Breast epithelium (tissue), 4 donors: ENCODE data around the gene PRDM16. TPM values are rescaled to one million over a fixed set of nuclear protein-coding genes. Genes with fewer than 3 reads are reported as not detected.

Experiments used
- DNase-seq, 2 donors: peaks; one replicate each; pipeline ENCODE4 v3.0.0-alpha.2; 2019; ENCODE audit warnings: low spot score in 2 of 2
- H3K27ac ChIP-seq, 2 donors: fragments of 200-600 bp; sonication (generic) in 1 of 2; one replicate each; pipeline ENCODE4 v1.5.1; 2016 to 2019; ENCODE audit warnings: mild to moderate bottlenecking in 1 of 2
- H3K27me3 ChIP-seq, 2 donors: fragments of 200-600 bp; sonication (generic) in 1 of 2; one replicate each; pipeline versions ENCODE4 v1.5.1 to v1.6.0; 2017 to 2019; ENCODE audit warnings: control low read depth in 1 of 2, mild to moderate bottlenecking in 1 of 2
- H3K36me3 ChIP-seq: fragments of 200-600 bp; one replicate; pipeline ENCODE4 v1.5.1; 2019
- H3K4me1 ChIP-seq, 2 donors: fragments of 200-600 bp; sonication (generic); one replicate each; pipeline ENCODE4 v1.5.1; 2016 to 2019; ENCODE audit warnings: control low read depth in 1 of 2
- H3K4me3 ChIP-seq, 3 donors: fragments of 200-600 bp; sonication (generic); 1 replicate in 2 of 3; 2 replicates in 1 of 3; pipeline ENCODE4 v1.5.1; 2016 to 2019; ENCODE audit warnings: mild to moderate bottlenecking in 3 of 3, moderate library complexity in 2 of 3
- H3K9me3 ChIP-seq, 2 donors: fragments of 200-600 bp; sonication (generic) in 1 of 2; one replicate each; pipeline ENCODE4 v1.5.1; 2016 to 2019; ENCODE audit warnings: control low read depth in 1 of 2
- CTCF ChIP-seq, 3 donors: fragments of 450-650 bp; IDR thresholded peaks; one replicate each; pipeline ENCODE4 v1.5.1; 2016 to 2017; ENCODE audit warnings: antibody characterized with exemption in 3 of 3, mild to moderate bottlenecking in 3 of 3, moderate library complexity in 3 of 3
- POLR2A ChIP-seq: fragments of 450-650 bp; IDR thresholded peaks from one replicate; pipeline ENCODE4 v1.6.1; 2016; ENCODE audit warnings: antibody characterized with exemption, mild to moderate bottlenecking, moderate library complexity
- POLR2AphosphoS5 ChIP-seq, 3 donors: sonication (generic); formaldehyde crosslinking; IDR thresholded peaks; one replicate each; pipeline ENCODE4 v1.6.1; 2017; ENCODE audit warnings: antibody characterized with exemption in 3 of 3
- intact Hi-C: fragments of 100-400 bp; cut with DNase I; formaldehyde crosslinking; loops from one replicate; pipeline ENCODE4 v1.15.1; 2023; ENCODE audit warnings: low total_unique reads
- total RNA-seq, 3 donors: library from RNA; depleted of rRNA; stranded (reverse); fragments of >200 nt; gene quantifications; one replicate each; pipeline ENCODE4 v1.1.0, GENCODE V29; 2016

The PRDM16 gene
- total RNA-seq, 3 donors from 2014 or later: 0.48 to 3.8 (median 3.6) TPM

- Histone ChIP-seq H3K4me3 (no peak overlapping the region), H3K27ac (no peak overlapping the region), H3K9me3 (no peaks in the 10 kb centered on the region), H3K4me1 (peaks cover 0 to 8% of the 10 kb centered on the region in 2 donors), H3K27me3 (peaks cover 0 to 16% of the 10 kb centered on the region in 2 donors), H3K36me3 (no peaks in the 10 kb centered on the region)
- intact Hi-C loops: no loop called here
- DNase-seq: no peak
- no peak for TF ChIP-seq POLR2A
- TF ChIP-seq POLR2AphosphoS5 (IDR thresholded peaks at IDR 0.05): no peak
- TF ChIP-seq CTCF (IDR thresholded peaks at IDR 0.05): no peak
Measured at GRCh38 chr1:3215198-3216014, 146.4 kb downstream of the PRDM16 start.

- Histone ChIP-seq H3K9me3 (no peaks in the 10 kb centered on the region), H3K27me3 (peaks cover 0 to 18% of the 10 kb centered on the region in 2 donors), H3K4me1 (peaks cover 0 to 8% of the 10 kb centered on the region in 2 donors), H3K36me3 (no peaks in the 10 kb centered on the region), H3K4me3 (no peak overlapping the region), H3K27ac (no peak overlapping the region)
- no peak for TF ChIP-seq CTCF (IDR thresholded peaks at IDR 0.05)
- TF ChIP-seq POLR2AphosphoS5 (IDR thresholded peaks at IDR 0.05): no peak
- TF ChIP-seq POLR2A: no peak
- DNase-seq: no peak
- intact Hi-C loops: no loop called here
Measured at GRCh38 chr1:3216015-3216391, 147.0 kb downstream of the PRDM16 start.

GRCh38 chr1:3217181-3217641, 148.2 kb downstream of the PRDM16 start:
- Histone ChIP-seq H3K27me3 (peaks cover 0 to 21% of the 10 kb centered on the region in 2 donors), H3K4me1 (peaks cover 0 to 8% of the 10 kb centered on the region in 2 donors)

GRCh38 chr1:3217979-3218679, 149.1 kb downstream of the PRDM16 start:
- H3K27me3 ChIP-seq: peaks cover 0 to 25% of the 10 kb centered on the region in 2 donors
- H3K9me3 ChIP-seq: no peaks in the 10 kb centered on the region
- DNase-seq: no peak
- peak overlapping the region; percentile 20 to 52 (median 37) for H3K4me3 ChIP-seq
- no peak for TF ChIP-seq POLR2A
- TF ChIP-seq CTCF (IDR thresholded peaks at IDR 0.05): no peak
- TF ChIP-seq POLR2AphosphoS5 (IDR thresholded peaks at IDR 0.05): no peak
- H3K4me1 ChIP-seq: peaks cover 0 to 8% of the 10 kb centered on the region in 2 donors
- intact Hi-C loops: no loop called here
- H3K36me3 ChIP-seq: no peaks in the 10 kb centered on the region
- no peak overlapping the region for H3K27ac ChIP-seq

More at GRCh38 chr1:3217181-3217641, 148.2 kb downstream of the PRDM16 start:
- Histone ChIP-seq H3K9me3 (no peaks in the 10 kb centered on the region), H3K27ac (no peak overlapping the region), H3K36me3 (no peaks in the 10 kb centered on the region), H3K4me3 (peak overlapping the region; percentile 20 to 52 (median 37))
- DNase-seq: no peak
- intact Hi-C loops: no loop called here
- no peak for TF ChIP-seq POLR2AphosphoS5 (IDR thresholded peaks at IDR 0.05)
- no peak for TF ChIP-seq CTCF (IDR thresholded peaks at IDR 0.05)
- no peak for TF ChIP-seq POLR2A
